Pancreas (tissue), 10 donors: Measurements from ENCODE around the gene PNMT. TPM values are rescaled to one million over a fixed set of nuclear protein-coding genes. Genes with fewer than 3 reads are reported as not detected.
A peak's percentile ranks its signal among the peaks of the same experiment; 100 is the strongest.

Experiments
- ATAC-seq, 4 donors: fragments of 200-7000 bp; cut with Tn5 transposase; one replicate each; pipeline versions ENCODE4 v1.8.0 to v1.9.1; 2020; ENCODE audit warnings: mild to moderate bottlenecking in 4 of 4, moderate library complexity in 4 of 4
- DNase-seq, 6 donors: peaks; one replicate each; pipeline ENCODE4 v3.0.0-alpha.2; 2020
- FAIRE-seq: peaks from 2 replicates; lab custom pipeline; 2012; peaks lifted over from hg19 to GRCh38; lab: Jason Lieb, UNC
- H3K27ac ChIP-seq, 4 donors: fragments of 200-600 bp; sonication (generic); 1 replicate in 3 of 4; 2 replicates in 1 of 4; pipeline versions ENCODE4 v1.5.0 to v1.8.0; 2020
- H3K27me3 ChIP-seq, 4 donors: fragments of 200-600 bp; one replicate each; pipeline ENCODE4 v1.8.0; 2021
- H3K36me3 ChIP-seq, 3 donors: fragments of 200-600 bp; sonication (generic) in 1 of 3; one replicate each; pipeline versions ENCODE4 v1.5.0 to v1.8.0; 2020 to 2021
- H3K4me1 ChIP-seq, 3 donors: fragments of 200-600 bp; one replicate each; pipeline ENCODE4 v1.8.0; 2021
- H3K4me3 ChIP-seq, 4 donors: fragments of 200-600 bp; sonication (generic) in 2 of 4; one replicate each; pipeline versions ENCODE4 v1.5.0 to v1.8.0; 2020 to 2021
- H3K9me3 ChIP-seq, 4 donors: fragments of 200-600 bp; one replicate each; pipeline ENCODE4 v1.8.0; 2021
- CTCF ChIP-seq, 4 donors: fragments of 200-600 bp; sonication (generic) in 3 of 4; IDR thresholded peaks; one replicate each; pipeline versions ENCODE4 v1.5.0 to v1.8.0; 2021; ENCODE audit warnings: antibody characterized with exemption in 4 of 4
- WGBS, 2 donors: extraction: QIAGEN DNeasy Blood & Tissue Kit; methylation state at CpG; one replicate each; pipeline ENCODE4 v1.1.7; 2013; 5-methylcytosine and 5-hydroxymethylcytosine counted together
- intact Hi-C, 3 donors: fragments of 100-400 bp; cut with DNase I; formaldehyde crosslinking; loops; one replicate each; pipeline versions ENCODE4 v1.11.1 to v1.14.2; 2022
- polyA plus RNA-seq, 2 donors: library from polyadenylated mRNA; stranded (reverse); fragments of 200-250 nt; gene quantifications; one replicate each; pipeline ENCODE4 v1.2.3, GENCODE V29; 2013
- total RNA-seq, 6 donors: library from RNA; stranded (reverse); fragmentation: NEBNext Ultra II Directional in 4 of 6; extraction: Animal tissue kit (Norgen Biotek cat#: 25700) in 4 of 6; gene quantifications; one replicate each; pipeline versions ENCODE4 v1.2.1 to v1.2.4, GENCODE V29; 2021 to 2023
- donor health status: healthy with polysubstance abuse.
- donor health status: DM: no; HTN: no; CAD: no; lungs with moderate emphysema.
- donor health status: DM: no; HTN: no; CAD: no.
- donor health status: control.
- donor health status: control.
- donor health status: Bipolar disorder and iron deficiency.
- donor health status: DM: yes; HTN: yes; CAD: no.
- donor health status: DM: no; HTN: no; CAD: no.
- donor health status: DM: no; HTN: no; CAD: no.
- donor health status: DM: yes; HTN: yes; CAD: no.

PNMT gene
- total and polyA plus RNA-seq, 8 donors, result 0.16 to 11.7 (median 0.64) TPM; not detected in 3

DNA sequence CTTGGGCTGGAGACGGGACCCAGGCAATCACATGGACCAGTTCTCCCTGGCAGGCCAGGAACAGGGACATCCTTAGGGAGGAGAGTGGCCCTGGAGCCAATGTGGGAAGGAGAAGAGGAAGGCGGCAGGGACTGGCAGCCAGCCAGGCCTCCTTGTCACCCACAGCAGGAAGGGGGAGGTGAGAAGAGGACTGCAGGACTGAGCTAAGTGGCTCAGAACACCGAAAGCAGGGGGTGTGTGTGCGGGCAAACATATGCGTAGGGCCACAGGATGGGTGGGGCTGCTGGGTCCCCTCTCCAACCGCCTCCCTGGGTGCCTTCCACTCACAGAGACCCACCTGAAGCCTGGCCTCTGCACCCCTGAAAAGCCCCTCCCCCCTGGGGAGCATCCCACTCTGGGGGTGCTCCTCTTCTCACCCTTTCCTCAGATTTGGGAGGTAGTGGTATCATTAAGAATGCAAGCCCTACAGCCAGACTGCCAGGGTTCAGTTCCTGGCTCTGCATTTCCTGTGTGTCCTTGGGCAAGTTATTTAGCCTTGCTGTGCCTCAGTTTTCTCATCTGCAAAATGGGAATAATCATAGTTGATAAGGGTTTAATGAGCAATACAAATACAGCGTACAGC, 8.1 kb downstream of the PNMT start:
- WGBS, 2 donors, result 51 to 57% methylated on average over 6 to 7 of the region's 7 CpGs
- H3K27me3 ChIP-seq, result peaks cover 0 to under 1% (median 0%) of the 10 kb centered on the region in 4 donors
- H3K36me3 ChIP-seq, result no peaks in the 10 kb centered on the region
- H3K4me1 ChIP-seq, result peaks cover 0 to 8% (median 5%) of the 10 kb centered on the region in 3 donors
- TF ChIP-seq CTCF (IDR thresholded peaks at IDR 0.05), result no peak
- H3K27ac ChIP-seq, result peak overlapping the region in 3 of 4 donors; percentile 22 to 71 (median 68)
- H3K9me3 ChIP-seq, result no peaks in the 10 kb centered on the region
- intact Hi-C loops, result no loop called here
- no peak overlapping the region for H3K4me3 ChIP-seq
- ATAC-seq, result peak in 3 of 4 donors; percentile 24 to 40 (median 28)
- DNase-seq, result peak in 4 of 6 donors; percentile 20 to 78 (median 63)
- FAIRE-seq, result no peak

GRCh38 chr17:39677072-39677471, 8.8 kb downstream of the PNMT start:
- peaks cover 0 to 8% (median 5%) of the 10 kb centered on the region in 3 donors for H3K4me1 ChIP-seq
- DNase-seq, result peak in 1 of 6 donors; percentile 15

DNA sequence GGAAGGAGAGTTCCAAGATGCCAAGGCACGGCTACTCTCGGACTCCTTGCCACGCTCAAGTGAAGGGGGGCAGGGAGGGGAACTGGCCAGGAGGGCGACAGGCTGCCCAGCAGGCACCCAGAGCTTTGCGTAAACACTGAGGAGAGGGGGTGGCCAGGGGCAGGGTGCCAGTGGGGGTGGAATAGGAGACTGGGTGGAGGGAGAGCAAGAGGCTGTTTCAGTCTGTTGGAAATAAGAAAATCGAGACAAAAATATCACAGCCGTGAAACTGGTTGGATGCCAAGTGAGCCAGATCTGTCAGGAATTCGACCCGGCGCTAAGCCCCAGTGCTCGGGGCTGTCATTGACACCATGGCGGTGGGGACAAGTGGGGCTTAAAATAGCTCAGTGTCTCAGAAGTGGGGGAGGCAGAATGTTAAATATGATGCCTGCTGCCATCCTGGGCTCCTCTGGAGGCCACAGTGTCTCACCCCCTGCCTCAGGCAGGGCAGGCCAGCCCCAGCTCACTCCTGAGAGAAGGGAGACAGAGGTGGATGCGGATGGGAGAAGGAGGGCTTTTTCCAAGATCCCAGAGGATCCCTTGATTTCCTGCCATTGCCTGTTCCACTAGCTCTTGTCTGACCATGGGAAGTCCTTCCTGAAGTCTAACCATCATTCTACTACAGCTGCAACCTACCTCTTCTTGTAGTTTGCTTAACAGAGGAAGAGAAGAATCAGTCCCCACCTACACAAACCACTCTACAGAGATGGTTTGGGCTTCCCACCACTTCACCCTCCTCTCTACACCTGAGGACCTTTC, 9.5 kb downstream of the PNMT start:
- H3K9me3 ChIP-seq, result no peaks in the 10 kb centered on the region
- H3K27ac ChIP-seq, result no peak overlapping the region
- DNase-seq, result peak in 1 of 6 donors; percentile 59
- peaks cover 0 to 8% (median 5%) of the 10 kb centered on the region in 3 donors for H3K4me1 ChIP-seq
- no peak for ATAC-seq
- intact Hi-C loops, result no loop called here
- H3K36me3 ChIP-seq, result no peaks in the 10 kb centered on the region
- no peak for TF ChIP-seq CTCF (IDR thresholded peaks at IDR 0.05)
- H3K27me3 ChIP-seq, result no peaks in the 10 kb centered on the region
- 61 to 74% methylated on average over 13 of the region's 13 CpGs for WGBS, 2 donors
- H3K4me3 ChIP-seq, result no peak overlapping the region
- FAIRE-seq, result no peak

More at GRCh38 chr17:39677072-39677471, 8.8 kb downstream of the PNMT start:
- ATAC-seq (no peak), FAIRE-seq (no peak)
- H3K27me3 ChIP-seq, result no peaks in the 10 kb centered on the region
- intact Hi-C loops, result no loop called here
- WGBS, 2 donors, result 76 to 88% methylated on average over 8 of the region's 8 CpGs
- TF ChIP-seq CTCF (IDR thresholded peaks at IDR 0.05), result no peak
- no peaks in the 10 kb centered on the region for H3K36me3 ChIP-seq
- H3K9me3 ChIP-seq, result no peaks in the 10 kb centered on the region
- H3K4me3 ChIP-seq, result no peak overlapping the region
- no peak overlapping the region for H3K27ac ChIP-seq

DNA sequence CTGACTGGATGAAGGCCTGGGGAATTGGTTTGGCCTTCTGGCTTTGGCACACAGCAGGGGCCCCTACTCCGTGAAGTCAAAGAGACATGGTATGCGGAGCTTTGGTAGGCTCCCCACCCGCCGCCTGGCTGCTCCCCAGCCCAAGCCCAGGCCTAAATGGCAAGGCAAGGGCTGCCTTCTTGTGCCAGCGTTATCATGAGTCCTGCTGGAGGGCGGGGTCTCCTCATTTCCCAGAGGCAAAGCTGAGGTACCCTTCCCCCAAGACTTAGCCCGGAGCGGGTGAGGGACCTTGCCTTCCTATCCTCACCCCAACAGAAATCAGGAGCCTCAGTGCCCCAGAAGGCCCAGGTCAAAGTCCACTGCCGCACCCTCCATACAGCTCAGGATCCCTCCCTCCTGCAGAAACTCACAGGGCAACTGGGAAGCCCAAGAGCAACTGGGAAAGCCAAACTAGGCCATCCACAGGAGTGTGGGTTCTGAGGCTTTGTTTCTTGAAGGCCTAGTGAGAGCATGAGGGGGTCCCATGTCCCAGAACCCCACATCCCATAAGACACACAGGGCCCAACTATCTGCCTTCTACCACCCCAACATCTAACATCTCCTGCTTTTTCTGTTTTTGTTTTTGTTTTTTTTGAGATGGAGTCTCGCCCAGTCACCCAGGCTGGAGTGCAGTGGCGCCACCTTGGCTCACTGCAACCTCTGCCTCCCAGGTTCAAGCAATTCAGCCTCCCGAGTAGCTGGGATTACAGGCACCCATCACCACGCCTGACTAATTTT, 10.3 kb downstream of the PNMT start:
- WGBS, 2 donors, result 88 to 91% methylated on average over 13 of the region's 13 CpGs
- peak in 1 of 6 donors; percentile 51 for DNase-seq

More for the DNA sequence above, 10.3 kb downstream of the PNMT start:
- Histone ChIP-seq H3K4me3 (no peak overlapping the region), H3K27me3 (no peaks in the 10 kb centered on the region), H3K36me3 (no peaks in the 10 kb centered on the region), H3K9me3 (no peaks in the 10 kb centered on the region), H3K4me1 (peaks cover 0 to 8% (median 5%) of the 10 kb centered on the region in 3 donors), H3K27ac (no peak overlapping the region)
- FAIRE-seq (no peak), ATAC-seq (no peak)
- no peak for TF ChIP-seq CTCF (IDR thresholded peaks at IDR 0.05)
- intact Hi-C loops, result no loop called here
